CD4-positive, alpha-beta T cell (primary cell): ENCODE measurements around the gene FKBP1C. TPM values are rescaled to one million over a fixed set of nuclear protein-coding genes. Genes with fewer than 3 reads are reported as not detected.

Experiments used
- ATAC-seq: fragments of 200-7000 bp; cut with Tn5 transposase; one replicate; pipeline ENCODE4 v1.10.0; 2022; ENCODE audit warnings: mild to moderate bottlenecking; ENCODE audit not compliant: poor library complexity
- CTCF ChIA-PET: fragments of 350-600 bp; sonication (Branson Sonifier 250); formaldehyde crosslinking; loops from one replicate; lab custom pipeline; 2021; ENCODE audit warnings: antibody characterized with exemption, inconsistent platforms; lab: Charles Lee
- POLR2A ChIA-PET: fragments of 350-600 bp; sonication (Branson Sonifier 250); formaldehyde crosslinking; loops from one replicate; lab custom pipeline; 2021; ENCODE audit warnings: antibody characterized with exemption, inconsistent platforms; lab: Charles Lee
- DNase-seq, 14 experiments: peaks; one replicate each; pipeline ENCODE4 v3.0.0-alpha.2; 2013 to 2020; ENCODE audit warnings: mixed read lengths in 2 of 14
- H3K27ac ChIP-seq, 2 donors: one replicate each; pipeline versions ENCODE4 v1.5.1 to v1.7.0; 2013; ENCODE audit warnings: low read length in 2 of 2, low read depth in 1 of 2, mild to moderate bottlenecking in 1 of 2
- H3K27me3 ChIP-seq, 2 experiments: 1 replicate in 1 of 2; 2 replicates in 1 of 2; pipeline versions ENCODE4 v1.6.1 to v1.7.0; 2013; ENCODE audit warnings: low read length in 2 of 2, control low read depth in 1 of 2, mild to moderate bottlenecking in 1 of 2, moderate library complexity in 1 of 2; ENCODE audit not compliant: insufficient read depth in 2 of 2, control insufficient read depth in 1 of 2
- H3K36me3 ChIP-seq: one replicate; pipeline ENCODE4 v1.6.1; 2013; ENCODE audit warnings: low read length, control low read depth; ENCODE audit not compliant: insufficient read depth
- H3K4me1 ChIP-seq: one replicate; pipeline ENCODE4 v1.6.1; 2013; ENCODE audit warnings: low read length, control low read depth; ENCODE audit not compliant: insufficient read depth
- H3K4me3 ChIP-seq: one replicate; pipeline ENCODE4 v1.5.1; 2013; ENCODE audit warnings: mild to moderate bottlenecking, low read length, moderate library complexity
- H3K9me3 ChIP-seq, 2 experiments: 1 replicate in 1 of 2; 2 replicates in 1 of 2; pipeline versions ENCODE4 v1.6.1 to v1.7.0; 2013; ENCODE audit warnings: low read length in 2 of 2, mild to moderate bottlenecking in 2 of 2, control low read depth in 1 of 2, moderate library complexity in 1 of 2; ENCODE audit not compliant: control insufficient read depth in 1 of 2, insufficient read depth in 1 of 2
- H3K27ac Mint-ChIP-seq: one replicate; pipeline ENCODE4 v1.8.0; 2020; ENCODE audit warnings: mixed read lengths
- H3K27me3 Mint-ChIP-seq: one replicate; pipeline ENCODE4 v1.8.0; 2021; ENCODE audit warnings: mixed read lengths
- H3K36me3 Mint-ChIP-seq: one replicate; pipeline ENCODE4 v1.8.0; 2021; ENCODE audit warnings: low read depth, mixed read lengths
- H3K4me1 Mint-ChIP-seq: one replicate; pipeline ENCODE4 v1.8.0; 2021; ENCODE audit warnings: low read depth, mixed read lengths
- H3K4me3 Mint-ChIP-seq: one replicate; pipeline ENCODE4 v1.8.0; 2020; ENCODE audit warnings: mild to moderate bottlenecking, mixed read lengths
- H3K9me3 Mint-ChIP-seq: one replicate; pipeline ENCODE4 v1.8.0; 2020; ENCODE audit warnings: mixed read lengths
- intact Hi-C, 2 experiments: fragments of 100-400 bp; cut with DNase I in 1 of 2; cut with micrococcal nuclease in 1 of 2; formaldehyde crosslinking; loops; one replicate each; pipeline versions ENCODE4 v1.15.1 to v1.9.0; 2023 to 2025; cut with DNase I, micrococcal nuclease
- total RNA-seq, 174 experiments: library from RNA in 2 of 174; stranded (reverse) in 2 of 174; gene quantifications; one replicate each; pipeline ENCODE4 v1.2.3 and lab custom pipeline; 2021 to 2026
- TF ChIP-seq, protein P1 (sequence below): fragments of 200-600 bp; IDR thresholded peaks from one replicate; pipeline ENCODE4 v1.8.0; 2022; ENCODE audit warnings: antibody characterized with exemption, mild to moderate bottlenecking

The FKBP1C gene
- total RNA-seq, 2 experiments from 2014 or later = not detected

DNA sequence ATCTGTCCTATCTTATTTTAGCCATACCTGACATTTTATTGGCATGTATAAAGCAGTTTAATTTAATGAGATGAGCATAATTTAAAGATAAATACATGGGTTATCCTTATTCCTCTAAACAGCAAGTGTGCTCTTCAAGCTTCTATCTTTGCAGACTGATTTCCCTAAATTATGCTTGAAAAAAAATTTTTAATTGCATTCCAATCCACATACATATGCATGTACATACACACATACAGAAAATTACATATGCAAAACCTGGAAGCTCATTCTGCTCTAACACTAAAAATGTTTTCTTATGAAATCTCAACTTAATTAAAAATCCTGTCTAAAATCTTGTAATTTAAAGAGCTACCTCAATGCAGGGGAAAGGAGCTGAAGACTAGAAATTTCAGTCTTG is 35.3 kb downstream of the FKBP1C start:
- Histone ChIP-seq H3K36me3 (no peaks in the 10 kb centered on the region), H3K27me3 (no peaks in the 10 kb centered on the region), H3K4me1 (no peaks in the 10 kb centered on the region), H3K27ac (no peak overlapping the region), H3K9me3 (peaks cover 0 to 3% of the 10 kb centered on the region in 2 experiments), H3K4me3 (no peak overlapping the region)
- H3K27ac Mint-ChIP-seq = no peak overlapping the region
- TF ChIP-seq, protein P1, sequence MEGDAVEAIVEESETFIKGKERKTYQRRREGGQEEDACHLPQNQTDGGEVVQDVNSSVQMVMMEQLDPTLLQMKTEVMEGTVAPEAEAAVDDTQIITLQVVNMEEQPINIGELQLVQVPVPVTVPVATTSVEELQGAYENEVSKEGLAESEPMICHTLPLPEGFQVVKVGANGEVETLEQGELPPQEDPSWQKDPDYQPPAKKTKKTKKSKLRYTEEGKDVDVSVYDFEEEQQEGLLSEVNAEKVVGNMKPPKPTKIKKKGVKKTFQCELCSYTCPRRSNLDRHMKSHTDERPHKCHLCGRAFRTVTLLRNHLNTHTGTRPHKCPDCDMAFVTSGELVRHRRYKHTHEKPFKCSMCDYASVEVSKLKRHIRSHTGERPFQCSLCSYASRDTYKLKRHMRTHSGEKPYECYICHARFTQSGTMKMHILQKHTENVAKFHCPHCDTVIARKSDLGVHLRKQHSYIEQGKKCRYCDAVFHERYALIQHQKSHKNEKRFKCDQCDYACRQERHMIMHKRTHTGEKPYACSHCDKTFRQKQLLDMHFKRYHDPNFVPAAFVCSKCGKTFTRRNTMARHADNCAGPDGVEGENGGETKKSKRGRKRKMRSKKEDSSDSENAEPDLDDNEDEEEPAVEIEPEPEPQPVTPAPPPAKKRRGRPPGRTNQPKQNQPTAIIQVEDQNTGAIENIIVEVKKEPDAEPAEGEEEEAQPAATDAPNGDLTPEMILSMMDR = no peak
- no peaks in the 10 kb centered on the region for H3K4me1 Mint-ChIP-seq
- POLR2A ChIA-PET = no interaction called here
- intact Hi-C loops = no loop called here
- peaks cover 2% of the 10 kb centered on the region for H3K9me3 Mint-ChIP-seq
- no peaks in the 10 kb centered on the region for H3K36me3 Mint-ChIP-seq
- ATAC-seq (no peak), DNase-seq (no peak)
- no peaks in the 10 kb centered on the region for H3K27me3 Mint-ChIP-seq
- H3K4me3 Mint-ChIP-seq = no peak overlapping the region
- CTCF ChIA-PET = no interaction called here

DNA sequence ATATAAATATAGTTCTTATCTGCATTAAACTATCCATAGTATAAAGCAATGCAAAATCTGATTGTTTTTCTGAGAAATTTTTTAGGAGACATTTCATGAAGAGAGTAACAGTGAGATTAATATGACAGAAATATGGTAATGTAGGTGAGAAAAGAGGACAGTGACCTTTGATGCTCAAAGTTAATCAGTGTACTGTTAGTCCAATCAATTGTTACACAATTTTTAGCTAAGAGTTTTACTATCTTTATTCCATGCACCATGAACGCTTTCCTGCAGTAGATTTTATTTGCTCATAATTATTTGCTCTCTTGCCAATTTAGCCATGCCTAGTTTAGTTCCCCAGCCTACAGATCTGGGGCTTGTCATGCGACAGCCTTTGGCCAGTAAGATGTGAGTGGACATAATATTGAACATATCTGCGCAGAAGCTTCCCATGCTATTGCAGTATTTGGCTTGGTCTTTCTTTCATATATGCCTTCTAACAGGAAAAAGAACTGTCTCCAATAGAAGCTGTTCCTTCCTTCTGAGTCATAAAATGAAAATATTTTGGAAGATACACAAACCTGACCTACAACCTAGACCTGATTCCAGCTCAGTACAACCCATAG is 38.7 kb downstream of the FKBP1C start:
- no peaks in the 10 kb centered on the region for H3K36me3 Mint-ChIP-seq
- ATAC-seq = no peak

DNA sequence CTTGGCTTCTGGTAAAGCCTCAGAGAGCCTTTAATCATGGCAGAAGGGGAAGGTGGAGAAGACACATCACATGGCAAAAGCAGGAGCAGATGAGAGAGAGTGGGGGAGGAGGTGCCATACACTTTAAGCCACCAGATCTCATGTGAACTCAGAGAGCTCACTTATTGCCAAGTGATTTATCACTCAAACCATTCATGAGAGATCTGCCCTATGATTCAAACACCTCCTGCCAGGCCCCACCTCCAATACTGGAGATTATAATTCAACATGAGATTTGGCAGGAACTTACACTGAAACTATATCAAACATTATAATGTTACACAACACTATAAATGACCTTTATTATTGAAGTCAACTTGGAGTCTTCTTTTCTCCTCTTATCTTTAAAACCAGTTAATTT is 47.9 kb downstream of the FKBP1C start:
- ChIA-PET POLR2A (no interaction called here), CTCF (interaction anchor here (0.8 kb wide), 1 partner anchor 10 kb away, joined by 3 read pairs; no protein-coding TSS in a partner anchor)
- Mint-ChIP-seq H3K4me3 (no peak overlapping the region), H3K4me1 (no peaks in the 10 kb centered on the region), H3K9me3 (no peaks in the 10 kb centered on the region), H3K27ac (no peak overlapping the region), H3K27me3 (no peaks in the 10 kb centered on the region), H3K36me3 (no peaks in the 10 kb centered on the region)
- H3K27ac ChIP-seq = no peak overlapping the region
- ATAC-seq (no peak), DNase-seq (no peak)
- TF ChIP-seq, protein P1 = no peak
- no peaks in the 10 kb centered on the region for H3K4me1 ChIP-seq
- H3K4me3 ChIP-seq = no peak overlapping the region
- H3K27me3 ChIP-seq = no peaks in the 10 kb centered on the region
- H3K36me3 ChIP-seq = no peaks in the 10 kb centered on the region
- no peaks in the 10 kb centered on the region for H3K9me3 ChIP-seq
- intact Hi-C loops = no loop called here

More for the DNA sequence above, 38.7 kb downstream of the FKBP1C start:
- Mint-ChIP-seq H3K27me3 (no peaks in the 10 kb centered on the region), H3K9me3 (peaks cover 2% of the 10 kb centered on the region), H3K27ac (no peak overlapping the region), H3K4me3 (no peak overlapping the region), H3K4me1 (no peaks in the 10 kb centered on the region)
- Histone ChIP-seq H3K9me3 (peaks cover 0 to 7% of the 10 kb centered on the region in 2 experiments), H3K4me3 (no peak overlapping the region), H3K27me3 (no peaks in the 10 kb centered on the region), H3K4me1 (no peaks in the 10 kb centered on the region), H3K36me3 (no peaks in the 10 kb centered on the region), H3K27ac (no peak overlapping the region)
- TF ChIP-seq, protein P1 = no peak
- intact Hi-C loops = no loop called here
- ChIA-PET POLR2A (no interaction called here), CTCF (no interaction called here)
- DNase-seq = no peak
